ENCODE results near the gene GBP6. TPM values are rescaled to one million over a fixed set of nuclear protein-coding genes. Genes with fewer than 3 reads are reported as not detected.
"Not testable (repeated sequence)": the region's sequence is repeated elsewhere in the genome, so short reads cannot be mapped to it uniquely, and the experiment has no call there.

Gene GBP6
- total RNA-seq, 2 experiments from 2014 or later, result not detected

DNA sequence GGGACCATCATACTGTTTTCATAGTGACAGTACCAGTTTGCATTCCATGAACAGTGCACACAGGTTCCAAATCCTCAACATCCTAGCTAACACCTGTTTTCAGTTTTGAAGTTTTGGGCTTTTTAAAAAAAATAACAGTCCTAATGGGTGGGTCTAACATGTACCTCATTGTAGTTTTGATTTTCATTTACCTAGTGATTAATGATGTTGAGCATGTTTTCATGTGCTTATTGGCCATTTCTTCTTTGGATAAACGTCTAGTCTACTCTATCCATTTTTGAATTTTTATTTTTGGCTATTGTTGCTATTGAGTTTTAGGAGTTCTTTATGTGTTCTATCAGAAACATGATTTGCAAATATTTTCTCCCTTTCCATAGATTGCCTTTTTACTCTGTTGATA lies 3.4 kb downstream of the GBP6 start:
- no peaks in the 10 kb centered on the region for H3K36me3 ChIP-seq (ENCODE audit: insufficient read depth, low read length)
- no peak overlapping the region for H2AFZ ChIP-seq (ENCODE audit: low read length)
- TF ChIP-seq, protein P1, sequence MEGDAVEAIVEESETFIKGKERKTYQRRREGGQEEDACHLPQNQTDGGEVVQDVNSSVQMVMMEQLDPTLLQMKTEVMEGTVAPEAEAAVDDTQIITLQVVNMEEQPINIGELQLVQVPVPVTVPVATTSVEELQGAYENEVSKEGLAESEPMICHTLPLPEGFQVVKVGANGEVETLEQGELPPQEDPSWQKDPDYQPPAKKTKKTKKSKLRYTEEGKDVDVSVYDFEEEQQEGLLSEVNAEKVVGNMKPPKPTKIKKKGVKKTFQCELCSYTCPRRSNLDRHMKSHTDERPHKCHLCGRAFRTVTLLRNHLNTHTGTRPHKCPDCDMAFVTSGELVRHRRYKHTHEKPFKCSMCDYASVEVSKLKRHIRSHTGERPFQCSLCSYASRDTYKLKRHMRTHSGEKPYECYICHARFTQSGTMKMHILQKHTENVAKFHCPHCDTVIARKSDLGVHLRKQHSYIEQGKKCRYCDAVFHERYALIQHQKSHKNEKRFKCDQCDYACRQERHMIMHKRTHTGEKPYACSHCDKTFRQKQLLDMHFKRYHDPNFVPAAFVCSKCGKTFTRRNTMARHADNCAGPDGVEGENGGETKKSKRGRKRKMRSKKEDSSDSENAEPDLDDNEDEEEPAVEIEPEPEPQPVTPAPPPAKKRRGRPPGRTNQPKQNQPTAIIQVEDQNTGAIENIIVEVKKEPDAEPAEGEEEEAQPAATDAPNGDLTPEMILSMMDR (conservative IDR thresholded peaks at IDR 0.05; ENCODE audit: low read length), result no peak
- TF ChIP-seq EZH2phosphoT487 (IDR thresholded peaks at IDR 0.05; ENCODE audit: borderline replicate concordance, low read depth, low read length), result no peak
- POLR2A ChIA-PET, result interaction anchor here (1.3 to 1.4 kb wide), 2 partner anchors 10 to 12 kb away, joined by 3 to 5 read pairs; no protein-coding TSS in a partner anchor
- H3K9me3 ChIP-seq (ENCODE audit: low read length), result no peaks in the 10 kb centered on the region
- BruUV-seq (replicated peaks), result no TSS peak
- no peak overlapping the region for H3K4me2 ChIP-seq (ENCODE audit: low read length)
- no peaks in the 10 kb centered on the region for H4K20me1 ChIP-seq (ENCODE audit: insufficient read depth, low read length)
- DNase-seq (ENCODE audit: low spot score), result no peak
- H3K27ac ChIP-seq (ENCODE audit: low read depth, low read length, poor library complexity, severe bottlenecking), result no peak overlapping the region
- no peaks in the 10 kb centered on the region for H3K79me2 ChIP-seq (ENCODE audit: insufficient read depth, low read depth, low read length)
- no peak overlapping the region for H3K4me3 ChIP-seq (ENCODE audit: low read depth, low read length, poor library complexity, severe bottlenecking)
- no peaks in the 10 kb centered on the region for H3K4me1 ChIP-seq (ENCODE audit: insufficient read depth, low read length, poor library complexity, severe bottlenecking)
- H3K9me2 ChIP-seq (ENCODE audit: insufficient read depth, low read length), result no peaks in the 10 kb centered on the region
- CTCF ChIA-PET (ENCODE audit: unreplicated experiment), result no interaction called here
- intact Hi-C loops (cut with micrococcal nuclease; ENCODE audit: unreplicated experiment), result no loop called here

- no peak overlapping the region for H3K4me3 ChIP-seq (ENCODE audit: low read depth, low read length, poor library complexity, severe bottlenecking)
- H4K20me1 ChIP-seq (ENCODE audit: insufficient read depth, low read length), result no peaks in the 10 kb centered on the region
- no peaks in the 10 kb centered on the region for H3K36me3 ChIP-seq (ENCODE audit: insufficient read depth, low read length)
- no peaks in the 10 kb centered on the region for H3K4me1 ChIP-seq (ENCODE audit: insufficient read depth, low read length, poor library complexity, severe bottlenecking)
- BruUV-seq (replicated peaks), result no TSS peak
- TF ChIP-seq, protein P1 (conservative IDR thresholded peaks at IDR 0.05; ENCODE audit: low read length), result no peak
- TF ChIP-seq EZH2phosphoT487 (IDR thresholded peaks at IDR 0.05; ENCODE audit: borderline replicate concordance, low read depth, low read length), result no peak
- intact Hi-C loops (cut with micrococcal nuclease; ENCODE audit: unreplicated experiment), result no loop called here
- no peaks in the 10 kb centered on the region for H3K9me3 ChIP-seq (ENCODE audit: low read length)
- H3K79me2 ChIP-seq (ENCODE audit: insufficient read depth, low read depth, low read length), result no peaks in the 10 kb centered on the region
- ChIA-PET POLR2A (no interaction called here), CTCF (ENCODE audit: unreplicated experiment) (no interaction called here)
- H2AFZ ChIP-seq (ENCODE audit: low read length), result no peak overlapping the region
- DNase-seq (ENCODE audit: low spot score), result no peak
- H3K4me2 ChIP-seq (ENCODE audit: low read length), result no peak overlapping the region
- H3K9me2 ChIP-seq (ENCODE audit: insufficient read depth, low read length), result no peaks in the 10 kb centered on the region
- no peak overlapping the region for H3K27ac ChIP-seq (ENCODE audit: low read depth, low read length, poor library complexity, severe bottlenecking)
Observed at GRCh38 chr1:89369331-89369730, 5.5 kb downstream of the GBP6 start.

DNA sequence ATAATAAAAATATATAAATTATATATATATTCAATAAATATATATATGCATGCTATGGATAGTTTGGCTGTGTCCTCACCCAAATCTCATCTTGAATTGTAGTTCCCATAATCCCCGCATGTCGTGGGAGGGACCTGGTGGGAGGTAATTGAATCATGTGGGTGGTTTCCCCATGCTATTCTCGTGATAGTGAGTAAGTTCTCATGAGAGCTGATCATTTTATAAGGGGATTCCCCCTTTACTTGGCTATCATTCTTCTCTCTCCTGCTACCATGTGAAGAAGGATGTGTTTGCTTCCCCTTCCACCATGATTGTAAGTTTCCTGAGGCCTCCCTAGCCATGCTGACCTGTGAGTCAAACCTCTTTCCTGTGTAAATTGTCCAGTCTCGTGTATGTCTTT lies 10.0 kb downstream of the GBP6 start:
- POLR2A ChIA-PET; intact Hi-C loops (cut with micrococcal nuclease; ENCODE audit: unreplicated experiment): not testable (repeated sequence)

More for the DNA sequence above, 10.0 kb downstream of the GBP6 start:
- H3K4me1 ChIP-seq (ENCODE audit: insufficient read depth, low read length, poor library complexity, severe bottlenecking); H3K4me2 ChIP-seq (ENCODE audit: low read length); DNase-seq (ENCODE audit: low spot score); H3K79me2 ChIP-seq (ENCODE audit: insufficient read depth, low read depth, low read length); H3K9me2 ChIP-seq (ENCODE audit: insufficient read depth, low read length); H4K20me1 ChIP-seq (ENCODE audit: insufficient read depth, low read length); H3K27ac ChIP-seq (ENCODE audit: low read depth, low read length, poor library complexity, severe bottlenecking); H3K4me3 ChIP-seq (ENCODE audit: low read depth, low read length, poor library complexity, severe bottlenecking); H3K9me3 ChIP-seq (ENCODE audit: low read length); H3K36me3 ChIP-seq (ENCODE audit: insufficient read depth, low read length); CTCF ChIA-PET (ENCODE audit: unreplicated experiment); H2AFZ ChIP-seq (ENCODE audit: low read length); BruUV-seq (replicated peaks): not testable (repeated sequence)

Data from OCI-LY7 (cell line).